Liver (tissue), 9 donors: Measurements from ENCODE around the gene C14orf119. TPM values are rescaled to one million over a fixed set of nuclear protein-coding genes. Genes with fewer than 3 reads are reported as not detected.

Experiments used
- DNase-seq: peaks from one replicate; pipeline ENCODE4 v3.0.0-alpha.2; 2017; ENCODE audit warnings: low spot score
- H3K27ac ChIP-seq, 2 donors: one replicate each; pipeline ENCODE4 v1.7.0; 2013; ENCODE audit warnings: inconsistent platforms in 2 of 2, low read length in 2 of 2, control low read depth in 1 of 2, low read depth in 1 of 2, mild to moderate bottlenecking in 1 of 2
- H3K27me3 ChIP-seq, 4 donors: one replicate each; pipeline versions ENCODE4 v1.6.1 to v1.7.0; 2013; ENCODE audit warnings: low read length in 3 of 4, inconsistent platforms in 1 of 4, mild to moderate bottlenecking in 1 of 4, moderate library complexity in 1 of 4; ENCODE audit not compliant: control insufficient read depth in 4 of 4, insufficient read depth in 4 of 4
- H3K36me3 ChIP-seq, 4 donors: one replicate each; pipeline versions ENCODE4 v1.6.1 to v1.7.0; 2013; ENCODE audit warnings: low read length in 3 of 4, mild to moderate bottlenecking in 3 of 4, low read depth in 1 of 4, moderate library complexity in 1 of 4; ENCODE audit not compliant: control insufficient read depth in 4 of 4, insufficient read depth in 3 of 4
- H3K4me1 ChIP-seq, 4 donors: one replicate each; pipeline versions ENCODE4 v1.6.1 to v1.7.0; 2013; ENCODE audit warnings: low read length in 3 of 4, mild to moderate bottlenecking in 3 of 4, moderate library complexity in 1 of 4; ENCODE audit not compliant: control insufficient read depth in 4 of 4, insufficient read depth in 4 of 4
- H3K4me3 ChIP-seq, 3 donors: one replicate each; pipeline versions ENCODE4 v1.6.1 to v1.7.0; 2013; ENCODE audit warnings: low read length in 3 of 3, control low read depth in 1 of 3, low read depth in 1 of 3, mild to moderate bottlenecking in 1 of 3
- H3K9ac ChIP-seq, 2 donors: one replicate each; pipeline ENCODE4 v1.7.0; 2013; ENCODE audit warnings: low read length in 2 of 2, mild to moderate bottlenecking in 2 of 2, moderate library complexity in 2 of 2, control low read depth in 1 of 2, low read depth in 1 of 2
- H3K9me3 ChIP-seq, 4 donors: one replicate each; pipeline versions ENCODE4 v1.6.1 to v1.7.0; 2013; ENCODE audit warnings: low read length in 3 of 4; ENCODE audit not compliant: control insufficient read depth in 4 of 4
- ATF3 ChIP-seq: IDR thresholded peaks from 2 replicates; pipeline ENCODE4 v1.6.1; 2016; ENCODE audit warnings: antibody characterized with exemption
- CTCF ChIP-seq: fragments of 150-350 bp; IDR thresholded peaks from 2 replicates; pipeline ENCODE4 v1.5.1; 2017; ENCODE audit warnings: improper control_type of control experiment, low read depth, low read length; ENCODE audit not compliant: missing input control
- EGR1 ChIP-seq, 2 donors: IDR thresholded peaks; 2 replicates each; pipeline ENCODE4 v1.6.1; 2016 to 2018; ENCODE audit warnings: antibody characterized with exemption in 2 of 2, low read depth in 2 of 2
- FOXA1 ChIP-seq: IDR thresholded peaks from 2 replicates; pipeline ENCODE4 v1.6.1; 2016; ENCODE audit warnings: antibody characterized with exemption
- FOXA2 ChIP-seq: IDR thresholded peaks from 2 replicates; pipeline ENCODE4 v1.6.1; 2016; ENCODE audit warnings: antibody characterized with exemption
- GABPA ChIP-seq, 2 donors: IDR thresholded peaks in 1 of 2; conservative IDR thresholded peaks in 1 of 2; 2 replicates each; pipeline ENCODE4 v1.6.1; 2016; ENCODE audit warnings: antibody characterized with exemption in 2 of 2, mild to moderate bottlenecking in 1 of 2, moderate library complexity in 1 of 2
- HNF4A ChIP-seq, 2 donors: conservative IDR thresholded peaks; 2 replicates each; pipeline ENCODE4 v1.6.1; 2016; ENCODE audit warnings: antibody characterized with exemption in 2 of 2, mild to moderate bottlenecking in 2 of 2
- HNF4G ChIP-seq: IDR thresholded peaks from 2 replicates; pipeline ENCODE4 v1.6.1; 2016; ENCODE audit warnings: antibody characterized with exemption
- JUND ChIP-seq, 2 donors: IDR thresholded peaks; 2 replicates each; pipeline ENCODE4 v1.6.1; 2016; ENCODE audit warnings: antibody characterized with exemption in 2 of 2
- MAX ChIP-seq: IDR thresholded peaks from 2 replicates; pipeline ENCODE4 v1.6.1; 2016; ENCODE audit warnings: antibody characterized with exemption
- NR2F2 ChIP-seq: IDR thresholded peaks from 2 replicates; pipeline ENCODE4 v1.6.1; 2016; ENCODE audit warnings: antibody characterized with exemption
- RAD21 ChIP-seq, 2 donors: IDR thresholded peaks; 2 replicates each; pipeline ENCODE4 v1.6.1; 2016; ENCODE audit warnings: antibody characterized with exemption in 2 of 2, mild to moderate bottlenecking in 2 of 2
- REST ChIP-seq: IDR thresholded peaks from 2 replicates; pipeline ENCODE4 v1.6.1; 2016; ENCODE audit warnings: antibody characterized with exemption, mild to moderate bottlenecking
- RXRA ChIP-seq, 2 donors: IDR thresholded peaks; 2 replicates each; pipeline ENCODE4 v1.6.1; 2017 to 2018; ENCODE audit warnings: antibody characterized with exemption in 2 of 2, mild to moderate bottlenecking in 1 of 2
- SP1 ChIP-seq: IDR thresholded peaks from 2 replicates; pipeline ENCODE4 v1.6.1; 2018; ENCODE audit warnings: antibody characterized with exemption, mild to moderate bottlenecking
- TAF1 ChIP-seq: conservative IDR thresholded peaks from 2 replicates; pipeline ENCODE4 v1.6.1; 2016; ENCODE audit warnings: antibody characterized with exemption, mild to moderate bottlenecking
- YY1 ChIP-seq: IDR thresholded peaks from 2 replicates; pipeline ENCODE4 v1.6.1; 2016; ENCODE audit warnings: antibody characterized with exemption, mild to moderate bottlenecking
- ZBTB33 ChIP-seq: IDR thresholded peaks from 2 replicates; pipeline ENCODE4 v1.6.1; 2016; ENCODE audit warnings: antibody characterized with exemption
- WGBS: extraction: QIAGEN DNeasy Blood & Tissue Kit; methylation state at CpG from one replicate; pipeline ENCODE4 v1.1.7; 2013; 5-methylcytosine and 5-hydroxymethylcytosine counted together
- polyA plus RNA-seq, 2 donors: library from polyadenylated mRNA; stranded (reverse) in 1 of 2; unstranded in 1 of 2; fragments of 200-250 nt in 1 of 2; fragments of >200 nt in 1 of 2; fragmentation: Nextera tagmentation in 1 of 2; extraction: Ambion mirVana in 1 of 2; gene quantifications; one replicate each; pipeline versions ENCODE4 v1.2.1 to v1.2.3, GENCODE V29; 2013 to 2015
- total RNA-seq, 2 donors: library from RNA; depleted of rRNA; stranded (reverse); fragments of >200 nt; gene quantifications; one replicate each; pipeline ENCODE4 v1.2.3, GENCODE V29; 2014
- donor health status: healthy.
- donor health status: healthy.
- donor health status: healthy.
- donor health status: healthy.
- donor health status: healthy.

C14orf119 gene
- total and polyA plus RNA-seq, 4 donors: 9.0 to 27.1 (median 17.7) TPM

- DNase-seq: no peak
- no peak overlapping the region for H3K9ac ChIP-seq
- TF ChIP-seq TAF1 (no peak), HNF4G (no peak), ZBTB33 (no peak), FOXA2 (no peak), YY1 (no peak), MAX (no peak), JUND (IDR thresholded peaks at IDR 0.05) (no peak), HNF4A (conservative IDR thresholded peaks at IDR 0.05) (no peak), SP1 (no peak), GABPA (IDR thresholded peaks at IDR 0.05 in 1 of 2, conservative IDR thresholded peaks at IDR 0.05 in 1 of 2) (no peak), RXRA (IDR thresholded peaks at IDR 0.05) (no peak), REST (no peak), CTCF (no peak), FOXA1 (no peak), EGR1 (IDR thresholded peaks at IDR 0.05; ENCODE audit: low read depth in 2 of 2) (no peak), ATF3 (no peak), RAD21 (IDR thresholded peaks at IDR 0.05) (no peak), NR2F2 (no peak)
- H3K27ac ChIP-seq: no peak overlapping the region
- WGBS: 83% methylated on average over 1 of the region's 1 CpG
- H3K9me3 ChIP-seq: no peaks in the 10 kb centered on the region
- H3K4me3 ChIP-seq: no peak overlapping the region
- no peaks in the 10 kb centered on the region for H3K4me1 ChIP-seq
- H3K27me3 ChIP-seq: no peaks in the 10 kb centered on the region
- H3K36me3 ChIP-seq: no peaks in the 10 kb centered on the region
Measured at GRCh38 chr14:23109769-23110168, 14.5 kb downstream of the C14orf119 start.
